Measurements from ENCODE around the gene KCNIP1.
"Not testable (repeated sequence)": the region's sequence is repeated elsewhere in the genome, so short reads cannot be mapped to it uniquely, and the experiment has no call there.

KCNIP1 gene

GRCh38 chr5:170757182-170757601, 253.4 kb downstream of the KCNIP1 start:
- no peak for DNase-seq

- no peak for DNase-seq
Measured at GRCh38 chr5:170757669-170758068, 253.8 kb downstream of the KCNIP1 start.

- no peak for DNase-seq
Measured at GRCh38 chr5:170758481-170758880, 254.7 kb downstream of the KCNIP1 start.

DNA sequence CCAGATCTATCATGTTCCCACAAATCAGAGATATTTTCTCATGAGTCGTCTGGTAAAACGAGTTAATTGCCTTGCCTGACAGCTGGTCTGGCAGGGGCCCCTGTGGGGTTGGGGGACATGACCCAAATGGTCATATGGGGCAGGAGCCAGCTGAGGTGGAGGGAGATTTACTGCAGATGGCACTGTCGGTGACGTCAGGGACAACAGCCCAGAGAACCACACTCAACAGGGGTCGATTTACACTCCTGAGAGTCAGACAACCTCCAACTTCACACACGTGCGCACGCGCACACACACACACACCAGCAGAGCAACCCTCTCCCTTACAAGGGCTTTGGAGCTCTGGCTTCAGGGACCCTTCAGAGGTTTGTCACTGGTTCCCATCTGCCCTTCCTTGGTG, 256.3 kb downstream of the KCNIP1 start:
- DNase-seq: no peak

GRCh38 chr5:170761048-170761707, 257.4 kb downstream of the KCNIP1 start:
- DNase-seq: no peak

- DNase-seq: no peak
Measured at GRCh38 chr5:170761708-170762066, 257.9 kb downstream of the KCNIP1 start.

- DNase-seq: not testable (repeated sequence)
Measured at GRCh38 chr5:170762298-170762697, 258.5 kb downstream of the KCNIP1 start.

DNA sequence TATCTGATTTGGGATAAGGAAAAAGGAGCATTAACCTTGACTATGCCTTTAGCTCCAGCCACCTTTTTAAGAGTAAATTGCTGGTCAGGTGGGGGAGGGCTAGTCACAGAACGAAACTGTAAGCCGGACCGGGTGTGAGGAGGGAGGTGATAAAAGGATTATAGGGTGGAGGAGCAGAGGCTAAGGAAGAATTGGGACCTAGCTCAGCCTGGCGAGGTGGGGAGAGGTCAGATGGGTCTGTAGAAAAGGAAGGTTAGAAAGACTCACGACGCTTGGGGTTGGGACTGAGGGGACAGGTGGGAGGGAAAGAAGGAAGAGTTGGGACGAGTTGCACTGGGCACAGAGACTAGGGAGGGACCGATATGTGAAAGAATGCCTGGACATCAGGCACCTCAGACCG, 262.0 kb downstream of the KCNIP1 start:
- not testable (repeated sequence) for DNase-seq

- peak in 1 of 2 experiments; percentile 24 for DNase-seq
Measured at GRCh38 chr5:170769246-170769645, 265.4 kb downstream of the KCNIP1 start.

DNA sequence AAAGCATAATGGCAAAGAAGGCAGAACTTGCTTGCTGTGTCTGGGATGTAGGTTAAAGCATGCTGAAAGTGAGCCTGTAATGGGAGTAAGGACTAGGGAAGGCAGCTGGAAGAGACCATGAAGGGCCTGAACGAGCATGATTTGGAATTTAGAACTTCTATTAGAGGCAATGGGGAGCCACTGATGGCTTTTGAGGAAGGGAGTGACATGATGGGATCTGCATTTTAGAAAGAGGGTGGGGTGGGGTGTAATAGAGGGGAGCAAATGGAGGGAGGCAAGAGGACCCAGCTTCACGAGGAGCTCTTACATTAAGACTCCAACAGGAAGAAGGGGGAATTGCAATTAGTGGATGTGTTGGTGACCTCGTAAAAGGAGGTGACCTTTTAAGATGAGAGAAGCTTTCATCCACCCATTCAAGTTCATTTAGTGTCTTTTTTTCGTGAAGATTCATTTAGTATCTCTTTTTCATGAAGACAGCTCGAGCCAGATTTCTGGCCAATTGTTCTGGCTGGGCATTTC, 266.1 kb downstream of the KCNIP1 start:
- no peak for DNase-seq

- no peak for DNase-seq
Measured at GRCh38 chr5:170771496-170771895, 267.7 kb downstream of the KCNIP1 start.

DNA sequence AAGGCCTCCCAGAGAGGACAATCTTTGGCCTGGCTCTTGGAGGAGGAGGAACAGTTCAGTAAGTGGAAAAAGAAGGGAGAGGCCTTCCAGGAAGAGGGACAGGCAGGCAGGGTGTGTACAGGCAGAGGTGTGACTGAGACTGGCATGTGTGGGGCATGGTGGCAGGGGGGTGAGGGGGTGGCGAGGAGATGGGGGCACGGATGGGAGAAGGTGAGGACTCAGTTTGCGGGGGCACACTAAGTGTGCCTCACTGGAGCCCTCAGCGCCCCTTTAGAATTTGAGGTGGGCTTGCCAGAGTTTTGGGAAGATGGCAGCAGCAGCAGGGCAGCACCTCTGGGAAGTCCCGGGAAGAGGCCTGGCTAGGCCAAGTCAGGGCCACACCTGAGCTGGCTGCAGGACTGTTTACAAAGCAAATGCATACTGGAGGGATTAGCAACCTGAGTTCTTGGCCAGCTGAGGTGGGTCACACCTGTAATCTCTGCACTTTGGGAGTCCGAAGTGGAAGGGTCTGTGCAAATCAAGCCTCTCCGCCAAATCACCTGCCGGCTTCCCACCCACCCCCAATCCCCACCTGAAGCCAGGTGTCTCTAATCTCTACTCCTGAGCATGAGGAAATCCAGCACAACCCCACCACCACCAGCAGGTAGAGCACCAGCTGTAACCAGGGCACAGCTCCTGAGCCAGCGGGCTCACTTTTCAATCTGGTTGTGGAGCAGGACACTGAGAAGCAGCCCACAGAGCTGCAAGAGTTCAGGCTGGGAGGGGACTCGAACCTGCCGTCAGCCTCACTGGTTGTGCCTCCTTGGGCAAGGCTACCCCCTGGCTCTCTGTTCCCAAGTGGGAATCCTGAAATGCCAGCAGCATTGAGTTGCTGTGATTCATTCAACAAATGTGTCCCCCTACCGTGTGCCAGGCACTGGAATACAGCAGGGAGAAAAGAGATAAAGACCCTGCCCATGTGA, 269.5 kb downstream of the KCNIP1 start:
- no peak for DNase-seq

GRCh38 chr5:170774831-170775230, 271.0 kb downstream of the KCNIP1 start:
- no peak for DNase-seq

DNA sequence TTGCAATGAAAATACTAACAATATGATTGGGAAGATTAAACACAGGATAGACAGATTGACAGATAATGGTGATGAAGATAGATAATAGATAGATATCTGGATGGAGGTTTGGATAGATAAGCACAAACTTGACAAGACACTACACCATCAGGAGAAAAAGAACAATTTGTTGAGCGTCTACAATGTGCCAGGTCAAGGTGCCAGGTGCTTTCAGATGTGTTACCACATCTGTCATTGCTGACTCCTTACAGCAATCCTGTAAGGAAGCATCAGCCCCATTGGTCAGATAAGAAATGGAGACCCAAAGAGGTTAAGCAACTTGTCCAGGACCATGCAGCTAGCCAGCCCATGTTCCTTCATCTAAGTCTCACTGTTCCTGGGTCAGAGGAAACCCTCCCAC, 278.1 kb downstream of the KCNIP1 start:
- no peak for DNase-seq

- DNase-seq: peak; percentile 70 to 85
Measured at GRCh38 chr5:170782438-170782837, 278.6 kb downstream of the KCNIP1 start.

GRCh38 chr5:170783498-170784247, 279.9 kb downstream of the KCNIP1 start, which contains the start of gene GABRP:
Gene GABRP (plus strand): TSS chr5:170783725. CDS start chr5:170788616, 4,891 bp downstream.
- no peak for DNase-seq

DNA sequence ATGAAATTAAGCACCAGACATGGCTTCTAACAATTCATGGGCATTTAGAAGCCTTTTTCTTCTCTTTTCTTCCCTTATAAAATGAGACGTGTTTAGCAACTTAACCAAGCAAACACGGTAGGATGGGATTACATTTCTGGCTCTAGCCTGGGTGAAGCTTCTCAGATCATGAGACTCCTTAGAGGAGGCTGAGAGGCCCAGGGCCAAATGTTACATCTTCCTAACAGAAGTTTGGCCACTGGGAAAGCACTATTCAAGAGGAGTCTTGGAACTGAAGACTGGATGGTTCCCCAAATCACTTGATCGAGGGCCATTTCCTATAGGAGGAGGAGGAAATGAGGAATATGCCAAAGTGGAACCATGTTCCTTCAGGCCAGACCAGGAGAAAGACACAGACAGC, 281.6 kb downstream of the KCNIP1 start:
- no peak for DNase-seq

All from NCI-H2081 (cell line).